GM06990 (cell line): ENCODE measurements around the gene SVBP.

Experiments used
- DNase-seq: peaks from one replicate; pipeline ENCODE4 v3.0.0-alpha.2; 2011; ENCODE audit not compliant: insufficient read length; ENCODE audit errors: extremely low read depth
- H3K27me3 ChIP-seq: replicated peaks from 2 replicates; pipeline ENCODE4 v1.6.0; 2011; ENCODE audit warnings: low read length; ENCODE audit not compliant: control insufficient read depth, insufficient read depth
- H3K36me3 ChIP-seq: 2 replicates; pipeline ENCODE4 v1.5.1; 2011; ENCODE audit warnings: low read length; ENCODE audit not compliant: control insufficient read depth, insufficient read depth
- H3K4me3 ChIP-seq: replicated peaks from 2 replicates; pipeline ENCODE4 v1.5.1; 2011; ENCODE audit warnings: low read depth, mild to moderate bottlenecking, control low read depth, low read length
- CTCF ChIP-seq: IDR thresholded peaks from 2 replicates; pipeline ENCODE4 v1.5.1; 2011; ENCODE audit warnings: low read length, control low read depth, mild to moderate bottlenecking, inconsistent platforms; ENCODE audit not compliant: insufficient read depth, poor library complexity, severe bottlenecking

SVBP gene

GRCh38 chr1:42845193-42845592, 28.0 kb upstream of the SVBP start:
- Histone ChIP-seq H3K27me3 (no peaks in the 10 kb centered on the region), H3K36me3 (no peaks in the 10 kb centered on the region; the same call in none of the 2 replicates), H3K4me3 (no peak overlapping the region)
- DNase-seq: no peak
- no peak for TF ChIP-seq CTCF

- H3K4me3 ChIP-seq: no peak overlapping the region
- DNase-seq: no peak
- no peak for TF ChIP-seq CTCF
- H3K27me3 ChIP-seq: no peaks in the 10 kb centered on the region
- H3K36me3 ChIP-seq: no peaks in the 10 kb centered on the region; the same call in none of the 2 replicates
Measured at GRCh38 chr1:42844592-42845140, 27.5 kb upstream of the SVBP start.

GRCh38 chr1:42841440-42842147, 24.4 kb upstream of the SVBP start:
- no peak for TF ChIP-seq CTCF
- no peaks in the 10 kb centered on the region for H3K36me3 ChIP-seq
- DNase-seq: no peak
- no peaks in the 10 kb centered on the region for H3K27me3 ChIP-seq
- no peak overlapping the region for H3K4me3 ChIP-seq

- TF ChIP-seq CTCF: no peak
Measured at GRCh38 chr1:42841010-42841409, 23.8 kb upstream of the SVBP start.

GRCh38 chr1:42838482-42839190, 21.4 kb upstream of the SVBP start:
- TF ChIP-seq CTCF: no peak
- no peak for DNase-seq
- no peak overlapping the region for H3K4me3 ChIP-seq
- H3K36me3 ChIP-seq: no peaks in the 10 kb centered on the region
- no peaks in the 10 kb centered on the region for H3K27me3 ChIP-seq

More at GRCh38 chr1:42841010-42841409, 23.8 kb upstream of the SVBP start:
- Histone ChIP-seq H3K4me3 (no peak overlapping the region), H3K27me3 (no peaks in the 10 kb centered on the region), H3K36me3 (no peaks in the 10 kb centered on the region)
- DNase-seq: no peak
